ENCODE data around the gene LIFR. TPM values are rescaled to one million over a fixed set of nuclear protein-coding genes. Genes with fewer than 3 reads are reported as not detected.

LIFR gene
- total RNA-seq, 1 donor from 2014 or later = 13.8 TPM

- Histone ChIP-seq H3K36me3 (ENCODE audit: control insufficient read depth, insufficient read depth, low read length) (no peaks in the 10 kb centered on the region), H3K4me3 (ENCODE audit: low read depth, low read length) (no peak overlapping the region), H3K27me3 (ENCODE audit: control insufficient read depth, insufficient read depth, low read length) (no peaks in the 10 kb centered on the region)
- DNase-seq (ENCODE audit: low read depth) = no peak
- TF ChIP-seq CTCF (IDR thresholded peaks at IDR 0.05; ENCODE audit: insufficient read depth, low read length, poor library complexity, severe bottlenecking) = no peak
These were observed 38.8 kb upstream of the LIFR start for GRCh38 chr5:38595132-38595745.

- Histone ChIP-seq H3K4me3 (ENCODE audit: low read depth, low read length) (no peak overlapping the region), H3K36me3 (ENCODE audit: control insufficient read depth, insufficient read depth, low read length) (no peaks in the 10 kb centered on the region), H3K27me3 (ENCODE audit: control insufficient read depth, insufficient read depth, low read length) (no peaks in the 10 kb centered on the region)
- DNase-seq (ENCODE audit: low read depth) = no peak
- TF ChIP-seq CTCF (IDR thresholded peaks at IDR 0.05; ENCODE audit: insufficient read depth, low read length, poor library complexity, severe bottlenecking) = no peak
These were observed 37.5 kb upstream of the LIFR start for GRCh38 chr5:38593959-38594358.

- H3K27me3 ChIP-seq (ENCODE audit: control insufficient read depth, insufficient read depth, low read length) = no peaks in the 10 kb centered on the region
- TF ChIP-seq CTCF (IDR thresholded peaks at IDR 0.05; ENCODE audit: insufficient read depth, low read length, poor library complexity, severe bottlenecking) = no peak
- DNase-seq (ENCODE audit: low read depth) = no peak
- no peak overlapping the region for H3K4me3 ChIP-seq (ENCODE audit: low read depth, low read length)
- no peaks in the 10 kb centered on the region for H3K36me3 ChIP-seq (ENCODE audit: control insufficient read depth, insufficient read depth, low read length)
These were observed 35.0 kb upstream of the LIFR start for GRCh38 chr5:38591523-38591849.

- Histone ChIP-seq H3K4me3 (ENCODE audit: low read depth, low read length) (no peak overlapping the region), H3K27me3 (ENCODE audit: control insufficient read depth, insufficient read depth, low read length) (no peaks in the 10 kb centered on the region), H3K36me3 (ENCODE audit: control insufficient read depth, insufficient read depth, low read length) (no peaks in the 10 kb centered on the region)
- no peak for DNase-seq (ENCODE audit: low read depth)
- TF ChIP-seq CTCF (IDR thresholded peaks at IDR 0.05; ENCODE audit: insufficient read depth, low read length, poor library complexity, severe bottlenecking) = no peak
These were observed 34.5 kb upstream of the LIFR start for GRCh38 chr5:38590838-38591522.

- DNase-seq (ENCODE audit: low read depth) = no peak
- Histone ChIP-seq H3K4me3 (ENCODE audit: low read depth, low read length) (no peak overlapping the region), H3K36me3 (ENCODE audit: control insufficient read depth, insufficient read depth, low read length) (no peaks in the 10 kb centered on the region), H3K27me3 (ENCODE audit: control insufficient read depth, insufficient read depth, low read length) (no peaks in the 10 kb centered on the region)
- no peak for TF ChIP-seq CTCF (IDR thresholded peaks at IDR 0.05; ENCODE audit: insufficient read depth, low read length, poor library complexity, severe bottlenecking)
These were observed 33.2 kb upstream of the LIFR start for GRCh38 chr5:38589629-38590028.

- TF ChIP-seq CTCF (IDR thresholded peaks at IDR 0.05; ENCODE audit: insufficient read depth, low read length, poor library complexity, severe bottlenecking) = no peak
- DNase-seq (ENCODE audit: low read depth) = no peak
These were observed 29.4 kb upstream of the LIFR start for GRCh38 chr5:38585816-38586215.

More at GRCh38 chr5:38585816-38586215, 29.4 kb upstream of the LIFR start:
- Histone ChIP-seq H3K4me3 (ENCODE audit: low read depth, low read length) (no peak overlapping the region), H3K36me3 (ENCODE audit: control insufficient read depth, insufficient read depth, low read length) (no peaks in the 10 kb centered on the region), H3K27me3 (ENCODE audit: control insufficient read depth, insufficient read depth, low read length) (peaks cover 3% of the 10 kb centered on the region)

Measured in kidney epithelial cell (primary cell).